ENCODE results near the gene UGT2A1.

DNA sequence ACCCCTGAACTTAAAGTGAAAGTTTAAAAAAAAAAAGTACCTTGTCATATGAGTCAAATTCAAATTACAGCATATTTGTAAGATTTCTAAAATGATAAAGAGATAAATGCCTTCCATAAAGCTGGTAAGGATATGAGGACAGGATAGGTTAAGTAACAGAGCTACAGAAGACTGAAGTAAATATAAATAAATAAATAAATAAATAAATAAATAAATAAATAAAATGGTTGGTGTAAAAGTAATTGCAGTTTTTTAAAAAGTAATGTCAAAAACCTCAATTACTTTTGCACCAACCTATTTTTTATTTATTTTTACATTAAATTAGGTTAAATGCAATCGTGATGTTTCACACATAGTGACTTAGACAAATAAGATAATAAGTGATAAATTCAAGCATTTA, 75.8 kb downstream of the UGT2A1 start:
- TF ChIP-seq, protein P1, sequence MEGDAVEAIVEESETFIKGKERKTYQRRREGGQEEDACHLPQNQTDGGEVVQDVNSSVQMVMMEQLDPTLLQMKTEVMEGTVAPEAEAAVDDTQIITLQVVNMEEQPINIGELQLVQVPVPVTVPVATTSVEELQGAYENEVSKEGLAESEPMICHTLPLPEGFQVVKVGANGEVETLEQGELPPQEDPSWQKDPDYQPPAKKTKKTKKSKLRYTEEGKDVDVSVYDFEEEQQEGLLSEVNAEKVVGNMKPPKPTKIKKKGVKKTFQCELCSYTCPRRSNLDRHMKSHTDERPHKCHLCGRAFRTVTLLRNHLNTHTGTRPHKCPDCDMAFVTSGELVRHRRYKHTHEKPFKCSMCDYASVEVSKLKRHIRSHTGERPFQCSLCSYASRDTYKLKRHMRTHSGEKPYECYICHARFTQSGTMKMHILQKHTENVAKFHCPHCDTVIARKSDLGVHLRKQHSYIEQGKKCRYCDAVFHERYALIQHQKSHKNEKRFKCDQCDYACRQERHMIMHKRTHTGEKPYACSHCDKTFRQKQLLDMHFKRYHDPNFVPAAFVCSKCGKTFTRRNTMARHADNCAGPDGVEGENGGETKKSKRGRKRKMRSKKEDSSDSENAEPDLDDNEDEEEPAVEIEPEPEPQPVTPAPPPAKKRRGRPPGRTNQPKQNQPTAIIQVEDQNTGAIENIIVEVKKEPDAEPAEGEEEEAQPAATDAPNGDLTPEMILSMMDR (IDR thresholded peaks at IDR 0.05; ENCODE audit: low read depth, low read length, missing input control) = no peak
- TF ChIP-seq FOXA2 (IDR thresholded peaks at IDR 0.05) (no peak), RAD21 (IDR thresholded peaks at IDR 0.05) (no peak)
- TF ChIP-seq, protein P2, sequence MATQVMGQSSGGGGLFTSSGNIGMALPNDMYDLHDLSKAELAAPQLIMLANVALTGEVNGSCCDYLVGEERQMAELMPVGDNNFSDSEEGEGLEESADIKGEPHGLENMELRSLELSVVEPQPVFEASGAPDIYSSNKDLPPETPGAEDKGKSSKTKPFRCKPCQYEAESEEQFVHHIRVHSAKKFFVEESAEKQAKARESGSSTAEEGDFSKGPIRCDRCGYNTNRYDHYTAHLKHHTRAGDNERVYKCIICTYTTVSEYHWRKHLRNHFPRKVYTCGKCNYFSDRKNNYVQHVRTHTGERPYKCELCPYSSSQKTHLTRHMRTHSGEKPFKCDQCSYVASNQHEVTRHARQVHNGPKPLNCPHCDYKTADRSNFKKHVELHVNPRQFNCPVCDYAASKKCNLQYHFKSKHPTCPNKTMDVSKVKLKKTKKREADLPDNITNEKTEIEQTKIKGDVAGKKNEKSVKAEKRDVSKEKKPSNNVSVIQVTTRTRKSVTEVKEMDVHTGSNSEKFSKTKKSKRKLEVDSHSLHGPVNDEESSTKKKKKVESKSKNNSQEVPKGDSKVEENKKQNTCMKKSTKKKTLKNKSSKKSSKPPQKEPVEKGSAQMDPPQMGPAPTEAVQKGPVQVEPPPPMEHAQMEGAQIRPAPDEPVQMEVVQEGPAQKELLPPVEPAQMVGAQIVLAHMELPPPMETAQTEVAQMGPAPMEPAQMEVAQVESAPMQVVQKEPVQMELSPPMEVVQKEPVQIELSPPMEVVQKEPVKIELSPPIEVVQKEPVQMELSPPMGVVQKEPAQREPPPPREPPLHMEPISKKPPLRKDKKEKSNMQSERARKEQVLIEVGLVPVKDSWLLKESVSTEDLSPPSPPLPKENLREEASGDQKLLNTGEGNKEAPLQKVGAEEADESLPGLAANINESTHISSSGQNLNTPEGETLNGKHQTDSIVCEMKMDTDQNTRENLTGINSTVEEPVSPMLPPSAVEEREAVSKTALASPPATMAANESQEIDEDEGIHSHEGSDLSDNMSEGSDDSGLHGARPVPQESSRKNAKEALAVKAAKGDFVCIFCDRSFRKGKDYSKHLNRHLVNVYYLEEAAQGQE (IDR thresholded peaks at IDR 0.05) = no peak
